Adrenal gland (tissue), 5 donors: Measurements from ENCODE around the gene TNFSF11.

Experiments used
- CTCF ChIP-seq, 6 experiments: fragments of 450-650 bp in 4 of 6; fragments of 200-600 bp in 2 of 6; sonication (generic) in 1 of 6; IDR thresholded peaks; 1 replicate in 5 of 6; 2 replicates in 1 of 6; pipeline versions ENCODE4 v1.5.1 to v1.8.0; 2016 to 2021; ENCODE audit warnings: antibody characterized with exemption in 6 of 6, mild to moderate bottlenecking in 2 of 6, moderate library complexity in 1 of 6
- POLR2A ChIP-seq, 2 donors: fragments of 450-650 bp; IDR thresholded peaks; one replicate each; pipeline ENCODE4 v1.6.1; 2017; ENCODE audit warnings: antibody characterized with exemption in 2 of 2, mild to moderate bottlenecking in 2 of 2, moderate library complexity in 1 of 2
- donor health status: DM: no; HTN: no; CAD: no.

- no peak for TF ChIP-seq CTCF (IDR thresholded peaks at IDR 0.05)
- TF ChIP-seq POLR2A (IDR thresholded peaks at IDR 0.05) = no peak
Measured at GRCh38 chr13:42547612-42548011, 26.3 kb upstream of the TNFSF11 start.
